Upper lobe of left lung (tissue), 4 donors: ENCODE measurements around the gene TPR.

ENCODE experiments used
- EP300 ChIP-seq, 4 donors: sonication (generic); formaldehyde crosslinking; IDR thresholded peaks; one replicate each; pipeline ENCODE4 v1.5.1; 2017; ENCODE audit warnings: antibody characterized with exemption in 4 of 4, control low read depth in 2 of 4
- POLR2A ChIP-seq, 4 donors: fragments of 450-650 bp; IDR thresholded peaks; one replicate each; pipeline ENCODE4 v1.5.1; 2016 to 2017; ENCODE audit warnings: antibody characterized with exemption in 4 of 4, mild to moderate bottlenecking in 2 of 4
- POLR2AphosphoS5 ChIP-seq, 2 donors: sonication (generic); formaldehyde crosslinking; IDR thresholded peaks; one replicate each; pipeline ENCODE4 v1.5.1; 2017; ENCODE audit warnings: antibody characterized with exemption in 2 of 2
- TF ChIP-seq, protein P1 (sequence below), 6 experiments: fragments of 450-650 bp in 4 of 6; fragments of 200-600 bp in 2 of 6; sonication (generic) in 2 of 6; IDR thresholded peaks; one replicate each; pipeline ENCODE4 v1.5.1; 2016 to 2019; ENCODE audit warnings: antibody characterized with exemption in 6 of 6

DNA sequence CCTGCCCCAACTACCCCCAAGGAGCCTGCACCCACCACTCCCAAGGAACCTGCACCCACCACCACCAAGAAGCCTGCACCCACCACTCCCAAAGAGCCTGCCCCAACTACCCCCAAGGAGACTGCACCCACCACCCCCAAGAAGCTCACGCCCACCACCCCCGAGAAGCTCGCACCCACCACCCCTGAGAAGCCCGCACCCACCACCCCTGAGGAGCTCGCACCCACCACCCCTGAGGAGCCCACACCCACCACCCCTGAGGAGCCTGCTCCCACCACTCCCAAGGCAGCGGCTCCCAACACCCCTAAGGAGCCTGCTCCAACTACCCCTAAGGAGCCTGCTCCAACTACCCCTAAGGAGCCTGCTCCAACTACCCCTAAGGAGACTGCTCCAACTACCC is 67.6 kb downstream of the TPR start:
- no peak for TF ChIP-seq POLR2A (IDR thresholded peaks at IDR 0.05)
- TF ChIP-seq, protein P1, sequence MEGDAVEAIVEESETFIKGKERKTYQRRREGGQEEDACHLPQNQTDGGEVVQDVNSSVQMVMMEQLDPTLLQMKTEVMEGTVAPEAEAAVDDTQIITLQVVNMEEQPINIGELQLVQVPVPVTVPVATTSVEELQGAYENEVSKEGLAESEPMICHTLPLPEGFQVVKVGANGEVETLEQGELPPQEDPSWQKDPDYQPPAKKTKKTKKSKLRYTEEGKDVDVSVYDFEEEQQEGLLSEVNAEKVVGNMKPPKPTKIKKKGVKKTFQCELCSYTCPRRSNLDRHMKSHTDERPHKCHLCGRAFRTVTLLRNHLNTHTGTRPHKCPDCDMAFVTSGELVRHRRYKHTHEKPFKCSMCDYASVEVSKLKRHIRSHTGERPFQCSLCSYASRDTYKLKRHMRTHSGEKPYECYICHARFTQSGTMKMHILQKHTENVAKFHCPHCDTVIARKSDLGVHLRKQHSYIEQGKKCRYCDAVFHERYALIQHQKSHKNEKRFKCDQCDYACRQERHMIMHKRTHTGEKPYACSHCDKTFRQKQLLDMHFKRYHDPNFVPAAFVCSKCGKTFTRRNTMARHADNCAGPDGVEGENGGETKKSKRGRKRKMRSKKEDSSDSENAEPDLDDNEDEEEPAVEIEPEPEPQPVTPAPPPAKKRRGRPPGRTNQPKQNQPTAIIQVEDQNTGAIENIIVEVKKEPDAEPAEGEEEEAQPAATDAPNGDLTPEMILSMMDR (IDR thresholded peaks at IDR 0.05) = no peak
- TF ChIP-seq POLR2AphosphoS5 (IDR thresholded peaks at IDR 0.05) = no peak
- TF ChIP-seq EP300 (IDR thresholded peaks at IDR 0.05) = no peak
